Aorta (tissue), 5 donors: Measurements from ENCODE around the gene CHP1. TPM values are rescaled to one million over a fixed set of nuclear protein-coding genes. Genes with fewer than 3 reads are reported as not detected.
"Not testable (repeated sequence)": the region's sequence is repeated elsewhere in the genome, so short reads cannot be mapped to it uniquely, and the experiment has no call there.

Source experiments
- ATAC-seq: fragments of 200-7000 bp; cut with Tn5 transposase; one replicate; pipeline ENCODE4 v1.9.1; 2022; ENCODE audit warnings: moderate library complexity; ENCODE audit not compliant: low FRiP score
- DNase-seq, 2 donors: peaks; one replicate each; pipeline ENCODE4 v3.0.0-alpha.2; 2020
- H3K27ac ChIP-seq, 2 donors: one replicate each; pipeline ENCODE4 v1.5.1; 2013; ENCODE audit warnings: low read length in 2 of 2, mild to moderate bottlenecking in 2 of 2, moderate library complexity in 2 of 2, control low read depth in 1 of 2, inconsistent platforms in 1 of 2, low read depth in 1 of 2
- H3K27me3 ChIP-seq, 2 donors: one replicate each; pipeline ENCODE4 v1.6.1; 2013; ENCODE audit warnings: control low read depth in 1 of 2, low read length in 1 of 2, mild to moderate bottlenecking in 1 of 2, moderate library complexity in 1 of 2; ENCODE audit not compliant: insufficient read depth in 2 of 2, control insufficient read depth in 1 of 2
- H3K36me3 ChIP-seq, 2 donors: one replicate each; pipeline ENCODE4 v1.6.1; 2013; ENCODE audit warnings: control low read depth in 1 of 2, low read length in 1 of 2, mild to moderate bottlenecking in 1 of 2; ENCODE audit not compliant: insufficient read depth in 2 of 2, control insufficient read depth in 1 of 2
- H3K4me1 ChIP-seq, 2 donors: one replicate each; pipeline ENCODE4 v1.6.1; 2013; ENCODE audit warnings: low read length in 2 of 2, control low read depth in 1 of 2, mild to moderate bottlenecking in 1 of 2, moderate library complexity in 1 of 2; ENCODE audit not compliant: insufficient read depth in 2 of 2, control insufficient read depth in 1 of 2
- H3K4me3 ChIP-seq, 2 donors: one replicate each; pipeline ENCODE4 v1.5.1; 2013; ENCODE audit warnings: low read length in 2 of 2, control low read depth in 1 of 2, mild to moderate bottlenecking in 1 of 2
- H3K9me3 ChIP-seq: one replicate; pipeline ENCODE4 v1.6.1; 2013; ENCODE audit warnings: mild to moderate bottlenecking, low read length; ENCODE audit not compliant: control insufficient read depth
- WGBS, 2 donors: extraction: QIAGEN DNeasy Blood & Tissue Kit; methylation state at CpG; one replicate each; pipeline ENCODE4 v1.1.7; 2013; 5-methylcytosine and 5-hydroxymethylcytosine counted together
- intact Hi-C, 2 donors: fragments of 100-400 bp; cut with DNase I; formaldehyde crosslinking; loops; one replicate each; pipeline versions ENCODE4 v1.14.2 to v1.15.0; 2022
- polyA plus RNA-seq, 2 donors: library from polyadenylated mRNA; stranded (reverse); fragments of 200-250 nt; gene quantifications; one replicate each; pipeline ENCODE4 v1.2.3, GENCODE V29; 2013
- total RNA-seq, 2 donors: library from RNA; stranded (reverse); fragmentation: NEBNext Ultra II Directional; extraction: Animal tissue kit (Norgen Biotek cat#: 25700); gene quantifications; one replicate each; pipeline ENCODE4 v1.2.1, GENCODE V29; 2021
- donor health status: healthy with polysubstance abuse.
- donor health status: Bipolar disorder and iron deficiency.
- donor health status: DM: no; HTN: no; CAD: no.
- donor health status: DM: no; HTN: no; CAD: no.
- donor health status: DM: yes; HTN: yes; CAD: no.

CHP1 gene
- total and polyA plus RNA-seq, 4 donors, result 28.1 to 60.8 (median 52.6) TPM

GRCh38 chr15:41260924-41261323 lies 29.9 kb downstream of the CHP1 start:
- H3K9me3 ChIP-seq, intact Hi-C loops, ATAC-seq, H3K4me1 ChIP-seq, H3K27me3 ChIP-seq, H3K4me3 ChIP-seq, DNase-seq, H3K27ac ChIP-seq, H3K36me3 ChIP-seq: not testable (repeated sequence)
- WGBS, 2 donors, result 96 to 97% methylated on average over 7 of the region's 7 CpGs

DNA sequence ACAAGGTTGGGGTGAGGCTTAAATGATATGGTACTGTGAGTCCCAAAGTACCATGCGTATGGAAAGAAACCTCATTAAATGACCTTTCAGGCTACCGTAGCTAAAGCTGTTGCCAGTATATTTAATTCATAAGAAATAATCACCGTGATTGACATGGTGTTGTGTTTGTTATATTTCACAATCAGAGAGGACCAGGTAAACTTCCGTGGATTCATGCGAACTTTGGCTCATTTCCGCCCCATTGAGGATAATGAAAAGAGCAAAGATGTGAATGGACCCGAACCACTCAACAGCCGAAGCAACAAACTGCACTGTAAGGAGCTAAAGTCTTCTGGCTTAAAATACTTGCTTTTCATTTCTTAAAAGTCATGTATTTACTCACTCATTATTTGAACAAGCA lies 31.5 kb downstream of the CHP1 start:
- intact Hi-C loops, result no loop called here
- 97 to 98% methylated on average over 8 of the region's 8 CpGs for WGBS, 2 donors

DNA sequence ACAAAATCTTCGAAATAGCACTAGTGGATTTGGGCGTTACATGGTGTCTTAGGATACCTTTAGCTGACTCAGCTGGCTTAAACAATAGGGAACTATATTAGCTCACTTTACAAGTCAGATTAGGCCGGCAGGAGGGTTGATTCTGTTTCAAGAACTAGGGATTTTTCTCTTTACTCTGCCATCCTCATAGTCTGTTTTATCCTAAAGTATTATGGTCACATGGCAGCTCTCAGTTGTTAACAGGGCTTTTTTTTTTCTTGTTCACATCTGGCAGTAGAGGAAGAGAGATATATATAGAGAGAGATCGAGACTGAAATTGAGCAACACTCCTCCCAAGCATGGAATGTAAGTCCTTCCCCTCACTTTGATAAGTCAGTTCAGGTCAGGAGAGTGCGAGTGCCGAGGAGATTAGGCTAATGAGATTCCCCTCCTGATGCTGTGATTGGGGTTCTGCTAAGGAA lies 32.9 kb downstream of the CHP1 start:
- Histone ChIP-seq H3K36me3 (peaks cover 1 to 2% of the 10 kb centered on the region in 2 donors), H3K27me3 (no peaks in the 10 kb centered on the region), H3K4me3 (no peak overlapping the region), H3K4me1 (no peaks in the 10 kb centered on the region), H3K27ac (no peak overlapping the region), H3K9me3 (no peaks in the 10 kb centered on the region)
- DNase-seq, result no peak
- WGBS, 2 donors, result 76% methylated on average over 6 of the region's 6 CpGs
- intact Hi-C loops, result no loop called here
- ATAC-seq, result no peak

More for the DNA sequence above, 31.5 kb downstream of the CHP1 start:
- Histone ChIP-seq H3K4me1 (no peaks in the 10 kb centered on the region), H3K9me3 (no peaks in the 10 kb centered on the region), H3K4me3 (no peak overlapping the region), H3K36me3 (peaks cover 1 to 2% of the 10 kb centered on the region in 2 donors), H3K27me3 (no peaks in the 10 kb centered on the region), H3K27ac (no peak overlapping the region)
- DNase-seq (no peak), ATAC-seq (no peak)

DNA sequence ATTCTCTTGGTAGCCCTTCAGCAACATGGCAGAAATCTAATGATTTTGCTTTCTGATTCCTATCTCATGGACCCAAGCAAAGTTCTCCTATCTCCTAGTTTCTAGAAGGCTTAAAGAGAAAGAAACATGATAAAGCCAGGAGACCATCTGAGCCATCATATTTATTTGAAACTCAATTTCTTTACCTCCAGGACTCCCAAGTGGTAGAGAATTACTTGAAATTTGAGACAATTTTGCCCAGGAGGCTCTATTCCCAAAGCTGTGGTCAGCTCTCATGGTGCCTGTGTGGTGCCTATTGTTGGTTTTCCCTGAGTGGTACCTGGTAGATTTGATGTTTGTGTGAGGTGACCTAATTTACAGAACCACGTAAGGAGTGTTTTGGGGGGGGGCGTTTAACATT lies 38.8 kb downstream of the CHP1 start:
- Histone ChIP-seq H3K4me3 (no peak overlapping the region), H3K27ac (no peak overlapping the region), H3K9me3 (no peaks in the 10 kb centered on the region), H3K4me1 (no peaks in the 10 kb centered on the region), H3K27me3 (no peaks in the 10 kb centered on the region), H3K36me3 (peaks cover 5 to 8% of the 10 kb centered on the region in 2 donors)
- intact Hi-C loops, result no loop called here
- ATAC-seq, result no peak
- DNase-seq, result no peak
- 85 to 99% methylated on average over 2 of the region's 2 CpGs for WGBS, 2 donors

- ATAC-seq (no peak), DNase-seq (no peak)
- H3K4me3 ChIP-seq, result no peak overlapping the region
- H3K36me3 ChIP-seq, result peaks cover 0 to 3% of the 10 kb centered on the region in 2 donors
- no peaks in the 10 kb centered on the region for H3K4me1 ChIP-seq
- no peaks in the 10 kb centered on the region for H3K27me3 ChIP-seq
- intact Hi-C loops, result no loop called here
- no peak overlapping the region for H3K27ac ChIP-seq
- no peaks in the 10 kb centered on the region for H3K9me3 ChIP-seq
These were observed 45.8 kb downstream of the CHP1 start for GRCh38 chr15:41276831-41277230.

- H3K9me3 ChIP-seq, result no peaks in the 10 kb centered on the region
- H3K4me1 ChIP-seq, result no peaks in the 10 kb centered on the region
- 90 to 93% methylated on average over 3 of the region's 3 CpGs for WGBS, 2 donors
- no peaks in the 10 kb centered on the region for H3K27me3 ChIP-seq
- ATAC-seq (no peak), DNase-seq (no peak)
- no peak overlapping the region for H3K4me3 ChIP-seq
- no peak overlapping the region for H3K27ac ChIP-seq
- peaks cover 0 to 3% of the 10 kb centered on the region in 2 donors for H3K36me3 ChIP-seq
- intact Hi-C loops, result no loop called here
These were observed 47.3 kb downstream of the CHP1 start for GRCh38 chr15:41278319-41278718.

GRCh38 chr15:41279535-41280283 lies 48.6 kb downstream of the CHP1 start:
- intact Hi-C loops, result no loop called here
- H3K9me3 ChIP-seq, result no peaks in the 10 kb centered on the region

DNA sequence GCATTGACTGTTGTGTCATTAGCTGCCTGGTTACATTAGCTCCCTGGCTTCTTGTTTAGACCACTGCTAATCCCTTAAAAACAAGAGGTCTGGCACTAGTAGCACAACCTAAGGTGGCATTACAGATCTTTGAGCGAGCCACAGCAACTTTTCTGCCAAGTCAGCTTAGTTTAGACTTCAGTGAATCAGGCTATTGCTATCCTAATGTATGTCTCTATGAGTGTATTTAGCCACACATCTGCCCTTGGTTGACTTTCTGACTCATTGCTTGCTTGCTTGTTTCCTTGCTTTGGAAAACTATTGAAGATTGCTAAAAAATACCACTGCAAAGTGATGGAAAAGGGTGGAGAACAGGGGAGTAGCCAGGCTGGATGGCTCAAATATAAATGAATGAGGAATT lies 50.2 kb downstream of the CHP1 start:
- WGBS, 2 donors, result 90 to 91% methylated on average over 1 of the region's 1 CpG
- H3K36me3 ChIP-seq, result no peaks in the 10 kb centered on the region
- no peak for ATAC-seq

More at GRCh38 chr15:41279535-41280283, 48.6 kb downstream of the CHP1 start:
- Histone ChIP-seq H3K36me3 (no peaks in the 10 kb centered on the region), H3K4me1 (no peaks in the 10 kb centered on the region), H3K4me3 (no peak overlapping the region), H3K27me3 (no peaks in the 10 kb centered on the region), H3K27ac (no peak overlapping the region)
- DNase-seq (no peak), ATAC-seq (no peak)
- WGBS, 2 donors, result 81% methylated on average over 1 of the region's 1 CpG

GRCh38 chr15:41282436-41282835 lies 51.4 kb downstream of the CHP1 start:
- 95% methylated on average over 10 of the region's 10 CpGs for WGBS, 2 donors
- H3K27ac ChIP-seq, H3K4me1 ChIP-seq, intact Hi-C loops, ATAC-seq, H3K9me3 ChIP-seq, H3K4me3 ChIP-seq, H3K36me3 ChIP-seq, DNase-seq, H3K27me3 ChIP-seq: not testable (repeated sequence)

More for the DNA sequence above, 50.2 kb downstream of the CHP1 start:
- H3K4me1 ChIP-seq, result no peaks in the 10 kb centered on the region
- no peak overlapping the region for H3K4me3 ChIP-seq
- H3K27me3 ChIP-seq, result no peaks in the 10 kb centered on the region
- no peaks in the 10 kb centered on the region for H3K9me3 ChIP-seq
- intact Hi-C loops, result no loop called here
- H3K27ac ChIP-seq, result no peak overlapping the region
- no peak for DNase-seq
